Osteocyte (in vitro differentiated cells): ENCODE data around the gene KCTD3. TPM values are rescaled to one million over a fixed set of nuclear protein-coding genes. Genes with fewer than 3 reads are reported as not detected.

Experiments used
- DNase-seq: peaks from one replicate; pipeline ENCODE4 v3.0.0; 2021; ENCODE audit warnings: mixed read lengths; ENCODE audit not compliant: unreplicated experiment; ENCODE audit errors: extremely low spot score
- H3K27ac Mint-ChIP-seq: one replicate; pipeline ENCODE4 v1.8.0; 2021; ENCODE audit warnings: mild to moderate bottlenecking, mixed read lengths; ENCODE audit not compliant: unreplicated experiment
- H3K27me3 Mint-ChIP-seq: one replicate; pipeline ENCODE4 v1.8.0; 2021; ENCODE audit warnings: mixed read lengths; ENCODE audit not compliant: unreplicated experiment
- H3K36me3 Mint-ChIP-seq: one replicate; pipeline ENCODE4 v1.8.0; 2021; ENCODE audit warnings: mixed read lengths; ENCODE audit not compliant: unreplicated experiment
- H3K4me1 Mint-ChIP-seq: one replicate; pipeline ENCODE4 v1.8.0; 2021; ENCODE audit warnings: mixed read lengths; ENCODE audit not compliant: unreplicated experiment
- H3K4me3 Mint-ChIP-seq: one replicate; pipeline ENCODE4 v1.8.0; 2021; ENCODE audit warnings: mild to moderate bottlenecking, moderate library complexity, mixed read lengths; ENCODE audit not compliant: unreplicated experiment
- H3K9me3 Mint-ChIP-seq: one replicate; pipeline ENCODE4 v1.8.0; 2021; ENCODE audit warnings: mixed read lengths; ENCODE audit not compliant: unreplicated experiment
- total RNA-seq: library from RNA; stranded (reverse); gene quantifications from 2 replicates; pipeline ENCODE4 v1.2.1, GENCODE V29; 2021
- TF ChIP-seq, protein P1 (sequence below): fragments of 200-600 bp; sonication (generic); IDR thresholded peaks from 2 replicates; pipeline ENCODE4 v1.5.0; 2021; ENCODE audit warnings: antibody characterized with exemption, mild to moderate bottlenecking, moderate library complexity

Gene KCTD3
- total RNA-seq, 1 donor from 2014 or later = 32.8 TPM

DNA sequence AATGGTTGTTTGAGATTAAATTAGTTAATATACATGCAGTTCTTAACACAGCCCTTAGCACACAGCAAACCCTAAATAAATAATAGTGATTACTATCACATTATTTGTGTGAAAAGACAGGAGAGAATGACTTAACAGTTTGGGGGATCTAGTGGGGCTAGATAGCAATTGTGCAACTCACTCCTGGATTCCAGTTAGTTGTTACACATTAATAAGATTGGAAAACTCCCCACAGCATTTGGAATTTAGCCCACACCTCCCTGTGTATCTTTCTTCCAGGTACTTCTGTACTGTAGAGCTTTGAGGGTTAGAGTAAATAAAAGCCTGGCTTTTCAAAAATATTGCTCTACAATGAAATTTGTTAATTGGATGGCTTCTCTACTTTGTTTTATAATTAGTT lies 93.2 kb downstream of the KCTD3 start:
- TF ChIP-seq, protein P1, sequence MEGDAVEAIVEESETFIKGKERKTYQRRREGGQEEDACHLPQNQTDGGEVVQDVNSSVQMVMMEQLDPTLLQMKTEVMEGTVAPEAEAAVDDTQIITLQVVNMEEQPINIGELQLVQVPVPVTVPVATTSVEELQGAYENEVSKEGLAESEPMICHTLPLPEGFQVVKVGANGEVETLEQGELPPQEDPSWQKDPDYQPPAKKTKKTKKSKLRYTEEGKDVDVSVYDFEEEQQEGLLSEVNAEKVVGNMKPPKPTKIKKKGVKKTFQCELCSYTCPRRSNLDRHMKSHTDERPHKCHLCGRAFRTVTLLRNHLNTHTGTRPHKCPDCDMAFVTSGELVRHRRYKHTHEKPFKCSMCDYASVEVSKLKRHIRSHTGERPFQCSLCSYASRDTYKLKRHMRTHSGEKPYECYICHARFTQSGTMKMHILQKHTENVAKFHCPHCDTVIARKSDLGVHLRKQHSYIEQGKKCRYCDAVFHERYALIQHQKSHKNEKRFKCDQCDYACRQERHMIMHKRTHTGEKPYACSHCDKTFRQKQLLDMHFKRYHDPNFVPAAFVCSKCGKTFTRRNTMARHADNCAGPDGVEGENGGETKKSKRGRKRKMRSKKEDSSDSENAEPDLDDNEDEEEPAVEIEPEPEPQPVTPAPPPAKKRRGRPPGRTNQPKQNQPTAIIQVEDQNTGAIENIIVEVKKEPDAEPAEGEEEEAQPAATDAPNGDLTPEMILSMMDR = no peak
- Mint-ChIP-seq H3K4me3 (no peak overlapping the region), H3K9me3 (no peaks in the 10 kb centered on the region), H3K4me1 (no peaks in the 10 kb centered on the region), H3K27ac (no peak overlapping the region), H3K36me3 (no peaks in the 10 kb centered on the region), H3K27me3 (peaks cover 19% of the 10 kb centered on the region)
- DNase-seq = no peak

DNA sequence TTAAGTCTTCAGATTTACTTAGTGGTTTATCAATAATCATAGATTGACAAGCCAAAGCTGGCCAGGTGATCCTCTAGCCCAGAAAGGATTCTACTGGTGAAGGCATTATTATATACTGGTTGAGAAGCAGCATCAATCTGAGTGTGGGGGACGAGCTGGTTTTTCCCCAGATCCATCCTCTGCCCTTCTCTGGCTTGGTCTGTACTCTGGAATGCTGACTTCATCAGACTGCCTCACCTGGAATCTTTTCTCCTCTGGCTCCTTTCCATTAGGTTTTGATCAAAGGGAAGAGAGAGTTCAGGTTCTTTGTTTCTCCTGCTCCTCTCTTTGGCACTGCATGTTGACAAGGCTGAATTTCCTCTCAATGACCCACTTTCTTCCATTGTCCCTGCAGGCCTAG lies 93.9 kb downstream of the KCTD3 start:
- Mint-ChIP-seq H3K9me3 (no peaks in the 10 kb centered on the region), H3K36me3 (no peaks in the 10 kb centered on the region), H3K4me1 (no peaks in the 10 kb centered on the region), H3K27me3 (peaks cover 19% of the 10 kb centered on the region), H3K27ac (no peak overlapping the region), H3K4me3 (no peak overlapping the region)
- TF ChIP-seq, protein P1 = no peak
- no peak for DNase-seq

DNA sequence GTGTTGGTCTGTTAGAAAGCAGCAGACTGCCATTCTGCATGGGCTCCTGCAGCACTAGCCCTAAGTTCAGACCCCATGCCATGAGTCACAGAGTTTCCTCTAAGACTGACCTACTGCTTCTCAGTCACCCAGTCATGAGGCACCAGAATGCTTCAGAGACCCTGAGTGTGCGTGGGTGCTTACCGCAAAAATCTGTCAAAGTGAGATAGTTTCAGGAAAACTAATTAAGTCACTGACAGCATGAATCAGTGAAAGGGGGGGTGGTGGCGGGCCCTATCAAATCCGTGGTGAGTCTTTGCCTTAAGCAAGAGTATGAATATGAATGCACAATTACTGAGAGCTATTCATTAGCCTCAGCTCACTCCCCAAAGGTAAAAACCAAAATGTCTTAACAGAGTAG lies 98.1 kb downstream of the KCTD3 start:
- Mint-ChIP-seq H3K4me1 (peaks cover 4% of the 10 kb centered on the region), H3K27me3 (peaks cover 5% of the 10 kb centered on the region), H3K36me3 (no peaks in the 10 kb centered on the region), H3K4me3 (no peak overlapping the region), H3K9me3 (no peaks in the 10 kb centered on the region), H3K27ac (no peak overlapping the region)
- TF ChIP-seq, protein P1 = no peak
- no peak for DNase-seq

DNA sequence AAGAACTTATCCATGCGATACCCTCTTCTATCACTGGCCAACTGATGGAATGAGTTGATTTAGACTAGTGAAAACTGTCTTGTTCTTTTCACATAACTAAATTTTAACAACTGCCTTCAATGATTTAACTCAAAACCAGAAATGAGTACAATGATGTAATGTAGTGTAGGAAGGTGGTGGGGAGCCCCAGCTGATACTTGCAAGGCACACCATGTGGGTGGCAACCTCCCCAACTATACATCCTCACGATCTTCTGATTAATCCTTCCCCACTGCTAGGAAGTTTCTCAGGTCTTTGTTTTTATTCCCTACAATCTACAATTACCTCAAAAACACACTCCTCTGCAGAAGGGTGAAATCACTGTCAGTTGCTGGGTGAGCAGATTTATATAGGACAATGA lies 100.7 kb downstream of the KCTD3 start:
- TF ChIP-seq, protein P1 = no peak
- H3K27ac Mint-ChIP-seq = no peak overlapping the region
- no peak overlapping the region for H3K4me3 Mint-ChIP-seq
- H3K4me1 Mint-ChIP-seq = peaks cover 6% of the 10 kb centered on the region
- no peaks in the 10 kb centered on the region for H3K36me3 Mint-ChIP-seq
- no peaks in the 10 kb centered on the region for H3K9me3 Mint-ChIP-seq
- DNase-seq = no peak
- H3K27me3 Mint-ChIP-seq = peaks cover 5% of the 10 kb centered on the region

DNA sequence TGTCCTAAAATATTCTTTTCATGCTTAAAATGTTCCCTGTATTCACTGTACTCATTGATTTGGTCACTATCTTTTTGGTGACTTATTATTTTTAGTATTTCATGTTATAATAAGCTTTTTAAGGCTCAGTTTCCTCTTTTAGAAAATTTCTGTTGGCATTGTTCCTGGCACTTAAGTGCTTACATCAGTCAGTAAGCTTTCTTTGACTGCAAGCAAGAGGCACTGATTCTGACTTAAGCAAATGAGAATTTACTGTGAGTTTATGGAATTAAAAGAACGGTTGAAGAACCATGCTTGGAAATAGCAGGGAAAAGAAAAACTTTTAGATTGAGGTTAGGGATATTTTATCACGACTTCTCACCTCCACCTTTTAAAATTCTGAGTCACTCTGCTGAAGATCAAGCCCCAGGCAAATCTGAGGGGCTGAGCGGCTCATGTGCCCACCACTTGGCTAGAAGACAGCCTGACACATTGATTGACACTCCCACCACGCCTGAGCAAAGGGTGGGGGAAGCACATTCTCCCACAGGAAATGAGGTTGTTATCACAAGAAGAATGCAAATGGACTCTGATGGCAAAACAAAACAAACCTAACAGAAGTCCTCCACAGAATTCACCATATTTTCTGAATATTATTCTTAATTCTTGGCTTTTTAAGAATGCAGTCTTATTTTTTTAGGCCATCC lies 102.8 kb downstream of the KCTD3 start:
- no peak overlapping the region for H3K27ac Mint-ChIP-seq
- H3K9me3 Mint-ChIP-seq = no peaks in the 10 kb centered on the region
- peaks cover 10% of the 10 kb centered on the region for H3K27me3 Mint-ChIP-seq
- H3K36me3 Mint-ChIP-seq = no peaks in the 10 kb centered on the region
- peaks cover 6% of the 10 kb centered on the region for H3K4me1 Mint-ChIP-seq
- no peak for DNase-seq
- TF ChIP-seq, protein P1 = no peak
- H3K4me3 Mint-ChIP-seq = no peak overlapping the region
